ENCODE data around the gene TRIM14. TPM values are rescaled to one million over a fixed set of nuclear protein-coding genes. Genes with fewer than 3 reads are reported as not detected.
A peak's percentile ranks its signal among the peaks of the same experiment; 100 is the strongest.
"Not testable (repeated sequence)": the region's sequence is repeated elsewhere in the genome, so short reads cannot be mapped to it uniquely, and the experiment has no call there.

TRIM14 gene
- total RNA-seq, 1 experiment from 2014 or later, result 22.9 TPM

DNA sequence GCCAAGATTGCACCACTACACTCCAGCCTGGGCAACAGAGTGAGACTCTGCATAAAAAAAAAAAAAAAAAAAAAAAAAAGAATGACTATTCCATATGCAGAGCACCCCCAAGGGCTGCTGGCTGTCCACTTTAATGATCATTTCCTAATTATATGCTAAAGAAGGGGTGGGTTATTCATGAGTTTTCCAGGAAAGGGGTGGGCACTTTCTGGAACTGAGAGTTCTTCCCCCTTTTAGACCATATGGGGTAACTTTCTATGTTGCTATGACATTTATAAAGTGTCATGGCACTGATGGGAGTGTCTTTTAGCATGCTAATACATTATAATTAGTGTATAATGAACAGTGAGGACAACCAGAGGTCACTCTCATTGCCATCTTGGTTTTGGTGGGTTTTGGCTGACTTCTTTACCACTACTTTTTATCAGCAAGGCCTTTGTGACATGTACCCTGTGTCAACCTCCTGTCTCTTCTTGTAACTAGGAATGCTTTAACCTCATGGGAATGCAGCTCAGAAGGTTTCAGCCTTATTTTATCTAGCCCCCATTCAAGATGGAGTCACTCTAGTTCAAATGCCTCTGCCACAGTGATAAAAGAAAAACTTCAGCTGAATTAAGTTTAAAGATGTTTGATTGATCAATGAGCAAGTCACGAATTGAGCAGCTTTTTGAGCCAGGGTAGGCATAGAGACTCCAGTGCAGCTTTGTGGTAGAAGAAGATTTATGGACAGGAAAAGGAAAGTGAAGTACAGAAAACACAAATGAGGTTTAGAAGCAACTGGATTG is 69.5 kb downstream of the TRIM14 start:
- DNase-seq (ENCODE audit: low spot score), result no peak

DNA sequence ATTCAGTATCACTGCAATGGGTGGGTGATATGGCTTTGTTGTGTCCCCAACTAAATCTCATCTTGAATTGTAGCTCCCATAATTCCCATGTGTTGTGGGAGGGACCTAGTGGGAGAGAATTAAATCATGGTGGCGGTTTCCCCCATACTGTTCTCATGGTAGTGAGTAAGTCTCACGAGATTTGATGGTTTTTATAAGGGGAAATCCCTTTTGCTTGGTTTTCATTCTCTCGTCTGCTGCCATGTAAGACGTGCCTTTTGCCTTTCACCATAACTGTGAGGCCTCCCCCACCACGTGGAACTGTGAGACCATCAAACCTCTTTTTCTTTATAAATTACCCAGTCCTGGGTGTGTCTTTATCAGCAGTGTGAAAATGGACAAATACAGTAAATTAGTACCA is 72.0 kb downstream of the TRIM14 start:
- no peak for DNase-seq (ENCODE audit: low spot score)

DNA sequence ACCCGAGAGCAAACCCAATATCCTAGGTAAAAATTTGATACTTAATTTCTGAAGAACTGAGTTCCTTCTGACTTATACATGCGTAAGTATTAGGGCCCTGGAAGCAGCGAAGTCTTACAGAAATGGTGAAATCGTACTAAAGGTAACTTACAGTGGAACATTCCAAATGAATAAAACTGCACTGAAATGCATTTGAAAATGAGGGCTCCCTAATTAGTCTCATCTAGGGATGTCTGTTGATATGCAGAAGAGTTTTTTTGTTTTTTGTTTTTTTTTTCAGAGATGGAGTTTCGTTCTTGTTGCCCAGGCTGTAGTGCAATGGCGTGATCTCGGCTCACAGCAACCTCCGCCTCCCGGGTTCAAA is 72.9 kb downstream of the TRIM14 start:
- DNase-seq (ENCODE audit: low spot score), result no peak

DNA sequence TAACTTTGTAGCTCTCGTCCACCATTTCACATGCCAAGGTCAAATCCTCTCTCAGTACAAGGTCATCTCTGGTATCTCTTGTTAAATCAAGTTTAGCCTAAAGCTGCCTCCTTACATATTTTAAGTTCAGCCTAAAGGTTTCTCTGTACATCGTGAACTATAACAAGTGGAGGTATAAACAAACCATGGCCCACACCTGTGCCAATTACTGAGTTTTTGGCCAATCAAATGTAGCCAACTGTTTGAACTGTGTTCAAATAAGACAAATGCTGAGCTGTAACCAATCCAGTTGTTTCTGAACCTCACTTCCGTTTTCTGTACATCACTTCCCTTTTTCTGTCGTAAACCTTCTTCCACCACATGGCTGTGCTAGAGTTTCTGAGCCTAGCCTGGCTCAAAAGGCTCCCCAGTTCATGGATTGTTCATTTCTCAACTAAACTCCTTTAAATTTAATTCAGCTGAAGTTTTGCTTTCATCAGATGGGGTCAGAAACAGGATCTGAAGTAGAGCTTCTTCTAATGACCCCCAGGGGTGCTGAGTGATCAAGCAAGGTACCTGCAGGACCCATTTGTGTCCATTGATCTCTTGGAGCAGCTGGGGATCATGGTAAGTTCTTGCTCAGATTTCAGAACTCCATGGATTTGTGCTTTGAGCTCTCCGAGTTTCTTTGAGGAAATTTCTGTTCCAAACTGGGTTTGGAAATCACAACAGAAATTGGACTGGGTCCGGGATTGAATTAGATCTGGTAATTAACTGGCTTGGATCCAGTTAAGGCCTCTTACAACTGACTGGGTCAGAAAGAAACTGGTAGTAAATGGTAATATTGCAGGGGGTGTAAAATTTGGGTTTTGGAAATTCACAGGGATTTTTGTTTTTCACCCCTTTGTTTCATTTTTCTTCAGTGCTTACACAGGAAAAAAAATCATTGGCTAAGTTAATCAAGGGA is 73.5 kb downstream of the TRIM14 start:
- peak; percentile 59 for DNase-seq (ENCODE audit: low spot score)

DNA sequence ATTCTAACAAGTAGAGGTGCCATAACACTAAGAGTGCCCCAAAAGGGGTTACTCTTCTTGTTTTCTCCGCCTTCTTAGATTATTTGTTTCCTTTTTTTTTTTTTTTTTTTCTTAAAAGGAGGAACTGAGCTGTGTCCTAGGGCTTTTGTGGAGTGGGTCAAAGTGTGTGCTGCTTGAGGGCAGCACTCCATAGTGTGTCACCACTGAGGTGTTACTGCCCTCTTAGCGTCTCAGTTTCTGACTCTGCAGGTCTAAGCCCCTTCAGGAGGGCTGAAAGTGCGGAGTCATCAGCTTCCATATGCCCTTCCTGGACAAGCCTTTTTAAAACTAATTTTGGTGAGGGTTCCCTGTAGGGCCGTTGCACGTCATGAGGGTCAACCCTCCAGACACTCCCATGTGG is 75.1 kb downstream of the TRIM14 start:
- DNase-seq (ENCODE audit: low spot score), result no peak

DNA sequence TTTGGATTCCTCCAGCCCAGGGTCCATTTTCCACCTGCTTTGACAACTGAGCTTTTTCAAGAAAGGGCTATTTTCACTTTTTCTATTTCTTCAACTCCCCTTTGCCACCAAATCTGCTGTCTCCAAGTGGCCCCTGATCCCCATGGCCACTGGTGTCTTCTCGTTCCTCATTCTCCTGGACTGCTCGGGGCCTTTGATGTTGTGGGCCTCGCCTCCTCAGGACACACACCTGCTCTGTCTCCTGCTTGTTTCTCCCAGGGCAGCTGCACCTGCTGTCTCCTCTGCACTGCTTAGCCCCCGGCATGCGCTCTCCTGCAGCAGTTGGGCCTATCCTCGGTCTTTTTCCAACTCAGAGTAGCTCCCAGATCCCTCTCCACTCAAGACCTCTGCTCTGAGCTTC is 78.8 kb downstream of the TRIM14 start:
- no peak for DNase-seq (ENCODE audit: low spot score)

DNA sequence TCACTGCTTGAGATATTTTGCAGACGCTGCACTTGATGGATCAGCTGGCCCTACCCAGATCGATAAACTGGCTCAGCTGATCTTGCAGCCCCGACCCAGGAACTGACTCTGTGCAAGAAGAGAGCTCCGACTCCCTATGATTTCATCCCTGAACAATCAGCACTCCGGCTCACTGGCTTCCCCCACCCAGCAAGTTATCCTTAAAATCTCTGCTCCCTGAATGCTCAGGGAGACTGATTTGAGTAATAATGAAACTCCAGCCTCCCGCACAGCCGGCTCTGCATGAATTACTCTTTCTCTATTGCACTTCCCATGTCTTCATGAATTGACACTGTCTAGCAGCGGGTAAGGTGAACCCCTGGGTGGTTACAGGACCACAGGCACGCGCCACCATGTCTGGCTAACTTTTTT is 79.4 kb downstream of the TRIM14 start:
- no peak for DNase-seq (ENCODE audit: low spot score)

DNA sequence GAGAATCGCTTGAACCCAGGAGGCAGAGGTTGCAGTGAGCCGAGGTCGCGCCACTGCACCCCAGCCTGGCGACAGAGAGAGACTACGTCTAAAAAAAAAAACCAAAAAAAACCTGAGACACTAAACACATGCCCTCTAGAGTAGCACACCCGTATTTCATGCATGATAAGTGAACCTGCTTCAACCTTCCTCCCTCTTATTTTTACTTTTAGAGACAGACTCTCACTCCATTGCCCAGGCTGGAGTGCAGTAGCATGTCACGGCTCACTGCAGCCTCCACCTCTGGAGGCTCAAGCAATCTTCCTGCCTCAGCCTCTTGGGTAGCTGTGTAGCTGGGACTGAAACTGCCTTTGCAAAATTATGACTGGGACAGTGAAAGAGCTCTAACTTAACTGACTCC is 80.1 kb downstream of the TRIM14 start:
- no peak for DNase-seq (ENCODE audit: low spot score)

DNA sequence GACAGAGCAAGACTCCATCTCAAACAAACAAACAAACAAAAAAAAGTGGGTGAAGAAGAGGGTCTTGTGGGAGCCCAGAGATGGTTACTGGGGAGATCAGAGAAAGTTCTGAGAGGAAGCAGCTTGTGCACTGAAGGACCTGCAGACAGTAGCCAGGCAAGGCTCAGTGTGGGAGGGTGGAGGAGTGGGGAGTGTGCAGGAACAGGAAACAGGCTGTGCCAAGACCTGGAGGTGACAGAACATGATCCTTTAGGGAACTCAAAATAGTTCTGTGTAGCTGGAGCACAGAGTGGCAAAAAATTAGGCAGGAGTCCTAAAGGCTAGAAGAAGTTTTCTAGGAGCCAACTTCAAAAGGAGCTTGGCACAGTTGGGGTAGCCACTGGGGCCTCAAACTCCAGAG is 81.7 kb downstream of the TRIM14 start:
- DNase-seq (ENCODE audit: low spot score), result no peak

DNA sequence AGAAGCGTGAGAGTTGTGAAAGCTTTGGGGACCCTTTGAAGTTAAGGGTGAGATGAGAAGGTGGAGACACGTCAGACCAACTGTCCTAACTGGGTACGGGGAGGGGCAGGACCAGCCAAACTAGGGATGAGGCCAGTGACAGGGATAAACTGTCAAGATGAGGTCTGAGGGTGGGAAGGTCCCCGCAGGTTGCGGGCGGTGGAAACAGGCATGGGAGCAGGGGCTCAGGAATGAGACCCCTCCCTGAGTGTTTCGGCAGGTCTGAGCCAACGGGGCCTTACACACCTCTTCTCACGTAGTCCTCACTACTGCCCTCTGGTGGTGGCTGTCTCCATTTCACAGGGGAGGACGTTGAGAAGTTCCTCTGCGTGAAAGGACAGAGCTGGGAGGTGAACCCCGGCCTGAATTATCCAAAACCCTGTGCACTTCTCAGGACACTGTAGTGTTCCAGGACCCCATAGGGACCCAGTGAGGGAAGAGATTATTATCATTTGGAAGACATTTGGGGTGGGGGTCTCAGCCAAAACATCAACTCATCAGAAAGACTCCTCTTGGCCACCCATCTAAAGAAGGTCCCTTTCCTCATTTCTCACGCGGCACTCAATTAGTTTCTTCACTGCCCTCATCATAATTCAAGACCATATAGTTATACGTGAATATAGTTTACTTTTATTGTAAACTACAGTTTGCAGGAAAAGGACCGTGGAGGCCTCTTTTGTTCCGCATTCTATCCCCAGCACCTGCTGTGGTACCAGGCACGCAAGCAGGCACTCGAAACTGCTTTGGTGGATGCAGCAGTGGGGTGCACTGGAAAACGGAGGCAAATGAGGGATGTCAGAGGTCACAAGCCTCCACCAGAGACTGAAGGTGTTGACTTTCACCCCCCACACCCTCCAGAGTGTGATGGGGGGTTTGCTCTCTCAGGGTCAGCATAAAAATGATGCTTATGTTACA is 84.2 kb downstream of the TRIM14 start:
- DNase-seq (ENCODE audit: low spot score), result peak; percentile 70

DNA sequence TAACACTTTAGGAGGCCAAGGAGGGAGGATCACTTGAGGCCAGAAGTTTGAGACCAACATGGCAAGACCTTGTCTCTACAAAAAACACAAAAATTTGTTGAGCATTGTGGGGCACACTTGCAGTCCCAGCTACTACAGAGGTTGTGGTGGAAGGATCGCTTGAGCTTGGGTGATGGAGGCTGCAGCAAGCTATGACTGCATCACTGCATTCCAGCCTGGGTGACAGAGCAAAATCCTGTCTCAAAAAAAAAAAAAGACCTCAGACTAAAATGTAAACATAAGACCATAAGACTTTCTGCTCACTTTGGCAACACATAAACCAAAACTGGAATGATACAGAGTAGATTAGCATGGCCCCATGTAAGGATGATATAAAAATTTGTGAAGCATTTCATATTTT is 87.1 kb downstream of the TRIM14 start:
- DNase-seq (ENCODE audit: low spot score), result no peak

DNA sequence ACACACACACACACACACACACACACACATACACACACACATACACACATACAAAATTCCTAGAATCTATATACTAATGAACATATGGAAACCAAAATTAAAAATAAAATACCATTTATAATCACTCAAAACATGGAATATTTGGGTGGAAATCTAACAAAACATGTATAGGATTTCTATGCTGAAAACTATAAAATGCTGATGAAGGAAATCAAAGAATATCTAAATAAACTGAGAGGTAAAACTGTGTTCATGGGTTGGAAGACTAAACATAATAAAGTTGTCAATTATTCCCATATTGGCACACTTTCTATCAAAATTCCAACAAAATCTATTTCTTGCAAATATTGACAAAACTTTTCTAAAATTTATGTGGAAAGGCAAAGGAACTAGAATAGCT is 87.9 kb downstream of the TRIM14 start:
- DNase-seq (ENCODE audit: low spot score), result no peak

DNA sequence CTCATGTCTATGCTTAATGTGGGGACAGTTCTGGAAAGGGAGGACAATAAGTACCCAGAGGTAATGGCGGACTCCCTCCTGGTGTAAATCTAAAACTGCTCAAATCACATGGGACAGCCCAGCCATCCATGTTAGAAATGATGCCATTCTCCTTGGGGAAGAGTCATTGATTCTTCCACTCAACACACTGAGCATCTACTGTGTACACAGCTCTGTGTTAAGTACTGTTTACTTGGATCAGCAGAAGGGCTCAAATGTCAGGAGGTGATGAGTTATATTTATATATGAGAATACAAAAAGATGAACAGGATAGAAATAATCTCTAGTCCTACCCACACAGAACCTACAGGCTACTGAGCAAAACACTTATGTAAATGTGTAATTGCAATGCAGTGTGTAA is 94.3 kb downstream of the TRIM14 start:
- no peak for DNase-seq (ENCODE audit: low spot score)

DNA sequence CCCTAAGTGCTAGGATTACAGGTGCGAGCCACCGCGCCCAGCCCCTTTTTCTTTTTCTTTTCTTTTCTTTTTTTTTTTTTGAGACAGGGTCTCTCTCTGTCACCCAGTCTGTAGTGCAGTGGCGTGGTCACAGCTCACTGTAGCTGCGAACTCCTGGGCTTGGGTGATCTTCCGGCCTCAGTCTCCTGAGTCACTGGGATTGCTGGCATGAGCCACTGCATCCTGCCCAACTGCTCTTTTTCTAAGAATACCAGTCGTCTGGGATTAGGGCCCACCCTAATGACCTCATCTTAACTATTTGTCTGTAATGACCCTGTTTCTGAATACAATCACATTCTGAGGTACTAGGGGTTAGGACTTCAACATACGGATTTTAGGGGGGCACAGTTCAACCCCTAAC is 96.6 kb downstream of the TRIM14 start:
- peak; percentile 61 for DNase-seq (ENCODE audit: low spot score)

DNA sequence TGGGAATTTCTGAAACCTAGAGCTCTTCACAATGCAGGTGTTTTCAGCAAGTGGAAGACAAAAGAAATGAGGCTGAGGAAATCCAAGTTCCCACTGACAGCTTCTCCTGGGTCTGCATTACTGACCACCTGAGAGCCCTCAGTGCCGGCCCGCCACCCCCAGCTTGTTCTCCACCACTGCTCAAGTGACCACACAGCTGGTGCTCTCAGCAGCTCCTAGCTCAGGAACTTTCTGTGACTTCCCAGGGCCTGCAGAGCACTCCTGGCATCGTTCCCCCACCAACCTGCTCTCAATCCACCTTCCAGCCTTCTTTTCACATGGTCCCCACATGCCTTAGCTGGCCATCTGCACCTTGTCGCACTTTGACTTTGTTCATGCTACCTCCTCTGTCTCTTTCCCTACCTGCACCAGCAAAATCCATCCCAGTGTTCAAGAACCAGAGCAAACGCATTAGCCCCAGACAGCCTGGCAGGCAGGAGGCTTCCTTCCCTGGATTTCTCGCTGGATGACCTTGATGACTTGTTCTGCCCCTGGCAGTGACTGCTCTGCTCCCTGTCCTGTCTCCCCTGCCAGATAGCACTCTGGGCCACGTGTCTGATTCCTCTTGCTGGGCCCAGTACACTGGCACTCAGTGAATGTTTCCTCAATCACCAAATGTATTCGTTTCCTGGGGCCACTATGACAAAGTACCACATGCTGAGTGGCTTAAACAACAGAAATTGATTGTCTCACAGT is 97.5 kb downstream of the TRIM14 start:
- DNase-seq (ENCODE audit: low spot score), result no peak

DNA sequence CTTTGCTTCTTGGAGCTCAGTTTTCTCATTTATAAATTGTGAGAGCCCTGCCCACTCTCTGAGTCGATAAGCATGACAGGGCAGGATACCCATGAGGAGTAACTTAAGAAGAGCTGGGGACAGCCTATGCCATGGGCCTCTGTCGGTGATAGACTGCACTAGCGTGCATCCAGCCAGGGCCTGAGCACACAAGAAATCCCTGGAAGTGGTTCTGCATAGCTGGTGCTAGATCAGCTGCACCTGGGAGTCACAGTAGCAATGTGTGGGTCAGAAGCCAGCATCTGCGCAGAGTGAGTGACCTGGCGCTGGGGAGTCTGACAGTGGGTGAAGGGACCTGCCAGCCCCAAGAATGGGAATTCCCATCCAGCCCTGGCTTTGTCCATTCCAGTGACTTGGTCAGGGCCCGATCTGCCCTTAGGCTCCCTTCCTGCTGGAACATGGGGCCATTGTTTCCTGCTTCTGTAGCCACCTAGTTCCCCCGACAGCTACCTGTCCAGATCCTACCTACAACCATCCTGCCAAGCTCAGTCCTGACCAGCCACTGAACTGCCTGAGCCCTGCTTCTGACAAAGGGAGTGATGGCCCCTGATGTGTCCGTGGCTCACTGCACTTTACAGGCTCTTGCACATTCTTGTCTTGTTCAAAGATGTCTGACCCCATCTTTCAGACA is 98.4 kb downstream of the TRIM14 start:
- no peak for DNase-seq (ENCODE audit: low spot score)

DNA sequence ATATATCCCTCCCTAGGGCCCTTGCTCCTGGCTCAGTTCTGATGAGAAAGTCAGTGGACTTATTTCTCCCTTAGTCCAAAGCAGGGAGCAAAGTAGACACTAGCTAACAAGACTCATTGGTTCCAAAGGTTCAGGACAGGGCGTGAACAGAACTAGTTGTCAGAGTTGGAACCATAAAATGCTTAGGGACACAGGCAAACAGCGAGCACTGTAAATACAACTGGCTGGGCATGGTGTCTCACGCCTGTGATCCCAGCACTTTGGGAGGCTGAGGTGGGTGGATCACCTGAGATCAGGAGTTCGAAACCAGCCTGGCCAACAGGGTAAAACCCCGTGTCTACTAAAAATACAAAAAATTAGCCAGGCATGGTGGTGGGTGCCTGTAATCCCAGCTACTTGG is 99.2 kb downstream of the TRIM14 start:
- DNase-seq (ENCODE audit: low spot score), result not testable (repeated sequence)
